Upper lobe of left lung (tissue), 4 donors: Measurements from ENCODE around the gene RBBP9.

Source experiments
- CTCF ChIP-seq, 6 experiments: fragments of 450-650 bp in 4 of 6; fragments of 200-600 bp in 2 of 6; sonication (generic) in 2 of 6; IDR thresholded peaks; one replicate each; pipeline ENCODE4 v1.5.1; 2016 to 2019; ENCODE audit warnings: antibody characterized with exemption in 6 of 6
- EP300 ChIP-seq, 4 donors: sonication (generic); formaldehyde crosslinking; IDR thresholded peaks; one replicate each; pipeline ENCODE4 v1.5.1; 2017; ENCODE audit warnings: antibody characterized with exemption in 4 of 4, control low read depth in 2 of 4
- POLR2AphosphoS5 ChIP-seq, 2 donors: sonication (generic); formaldehyde crosslinking; IDR thresholded peaks; one replicate each; pipeline ENCODE4 v1.5.1; 2017; ENCODE audit warnings: antibody characterized with exemption in 2 of 2

- TF ChIP-seq POLR2AphosphoS5 (IDR thresholded peaks at IDR 0.05) = no peak
- TF ChIP-seq CTCF (IDR thresholded peaks at IDR 0.05) = no peak
- no peak for TF ChIP-seq EP300 (IDR thresholded peaks at IDR 0.05)
These were observed 35.6 kb upstream of the RBBP9 start for GRCh38 chr20:18532626-18533025.
